ENCODE results near the gene DOCK8.

The DOCK8 gene

DNA sequence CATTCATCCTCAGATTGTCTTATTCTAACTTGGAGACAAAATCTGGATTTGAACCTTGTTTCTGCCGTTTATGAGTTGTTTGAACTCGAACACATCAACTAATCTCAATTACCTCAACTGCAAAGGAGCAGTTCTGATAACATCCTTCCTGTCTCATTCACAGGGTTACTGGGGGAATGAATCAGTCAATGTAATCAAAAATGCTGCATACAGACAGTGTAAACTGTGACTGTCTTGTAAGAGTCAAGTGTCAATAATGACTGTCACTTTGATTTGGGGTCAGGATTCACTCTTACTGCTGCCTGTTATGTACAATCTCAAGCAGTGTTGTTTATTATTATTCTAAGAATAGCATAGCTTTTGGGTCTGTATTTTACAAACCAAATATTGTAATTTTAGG is 273.8 kb downstream of the DOCK8 start:
- DNase-seq (ENCODE audit: low read depth in 3 of 3, low spot score in 1 of 3) = no peak

DNA sequence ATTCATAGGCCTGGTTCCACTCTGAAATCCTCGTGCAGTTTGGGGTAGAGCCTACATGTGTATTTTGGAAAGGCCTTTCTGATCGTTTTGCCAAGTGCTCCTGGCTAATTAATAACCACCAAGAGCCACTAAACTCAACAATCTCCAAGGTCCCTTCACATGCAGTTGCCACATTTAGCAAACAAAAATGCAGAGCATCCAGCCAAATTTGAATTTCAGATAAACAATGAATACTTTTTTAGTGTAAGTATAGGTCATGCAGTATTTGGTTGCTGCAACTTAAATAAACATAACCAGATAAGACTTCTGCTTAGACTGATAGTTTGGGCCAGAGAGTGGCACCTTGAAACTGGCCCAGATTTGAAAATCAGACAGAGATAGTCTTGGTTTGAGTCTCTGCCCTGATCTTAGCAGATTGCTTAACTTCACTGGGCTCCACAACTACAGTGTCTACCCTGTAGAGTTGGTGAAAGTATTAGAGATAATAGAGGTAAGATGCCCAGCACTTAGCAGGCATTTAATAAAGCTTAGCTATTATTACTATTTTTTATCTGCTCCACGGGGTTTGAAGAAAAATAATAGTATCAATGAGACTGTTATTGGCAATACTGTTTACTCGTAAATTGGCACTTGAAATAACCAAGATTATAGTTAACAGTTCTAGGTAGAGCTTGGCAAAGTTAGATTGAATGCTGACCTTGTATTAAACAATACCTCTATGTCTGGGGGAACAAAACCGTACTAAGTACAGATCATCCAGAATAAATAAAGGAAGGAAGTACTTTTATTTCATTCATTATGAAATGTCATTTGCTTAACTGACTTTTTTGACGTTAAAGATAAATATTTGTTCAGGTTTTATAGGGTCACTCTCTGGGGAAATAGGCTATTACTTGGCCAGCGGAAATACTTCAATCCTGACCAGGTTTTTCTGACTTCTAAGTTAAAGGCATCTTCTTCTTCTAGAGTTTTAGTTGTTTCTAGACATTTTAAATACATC is 274.8 kb downstream of the DOCK8 start:
- DNase-seq (ENCODE audit: low read depth in 3 of 3, low spot score in 1 of 3) = no peak

DNA sequence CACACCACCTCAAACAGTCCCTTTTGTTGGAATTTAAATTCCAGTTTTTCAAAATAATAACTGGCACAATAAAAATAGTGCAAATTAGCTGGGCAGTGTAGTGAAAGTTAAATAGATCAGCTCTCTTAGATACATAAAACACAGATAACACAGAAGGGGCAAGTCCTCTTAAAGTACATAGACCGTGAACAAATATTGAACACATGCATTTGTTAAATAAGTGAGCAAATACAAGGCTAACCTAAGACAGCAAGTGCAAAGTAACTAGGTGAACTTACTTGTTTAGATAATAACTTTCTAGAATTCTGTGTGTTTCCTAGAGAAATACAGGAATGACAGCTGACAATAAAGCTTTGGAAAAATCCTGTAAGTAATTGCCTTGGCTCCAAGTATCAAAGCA is 280.1 kb downstream of the DOCK8 start:
- DNase-seq (ENCODE audit: low read depth in 3 of 3, low spot score in 1 of 3) = no peak

DNA sequence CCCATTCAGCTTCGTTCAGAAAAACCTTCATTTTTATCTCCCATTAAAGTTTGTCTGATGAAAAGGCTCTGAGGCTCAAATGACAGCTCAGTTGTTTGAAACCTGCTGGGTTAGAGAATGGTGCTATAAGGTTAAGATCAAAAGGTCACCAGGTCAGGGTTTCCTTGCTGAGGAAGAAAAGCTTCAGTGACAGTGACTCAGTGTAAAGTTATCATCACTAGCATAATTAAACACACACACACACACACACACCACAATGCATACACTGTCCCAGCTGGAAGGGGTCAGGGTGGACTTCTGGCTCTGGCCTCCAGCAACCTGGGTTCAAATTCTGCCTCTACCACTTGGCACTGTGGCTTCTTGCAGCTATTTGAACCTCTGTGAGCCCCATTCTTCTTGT is 281.1 kb downstream of the DOCK8 start:
- DNase-seq (ENCODE audit: low read depth in 3 of 3, low spot score in 1 of 3) = no peak

DNA sequence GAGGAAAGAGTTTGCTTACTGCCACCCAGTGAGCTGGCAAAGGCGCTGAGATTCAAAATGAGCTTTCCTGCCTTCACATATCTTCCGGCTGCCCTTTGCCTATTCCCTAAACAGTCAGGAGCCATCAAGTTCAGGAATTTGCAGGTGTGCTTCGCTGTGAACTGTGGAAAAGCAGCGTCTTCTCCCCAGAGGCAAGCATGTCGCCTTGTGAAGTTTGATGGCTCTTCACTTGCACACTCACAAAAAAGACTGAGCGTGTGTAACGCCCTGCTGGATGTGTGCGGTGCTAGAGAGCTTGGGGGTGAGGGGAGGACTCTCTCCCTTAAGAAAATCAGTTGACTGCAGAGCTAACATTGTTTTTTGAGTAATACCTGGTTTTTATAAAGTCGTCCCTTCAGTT is 288.7 kb downstream of the DOCK8 start:
- no peak for DNase-seq (ENCODE audit: low read depth in 3 of 3, low spot score in 1 of 3)

- peak; percentile 38 to 58 (median 53) for DNase-seq (ENCODE audit: low read depth in 3 of 3, low spot score in 1 of 3)
Observed at GRCh38 chr9:503881-504852, 289.5 kb downstream of the DOCK8 start, which contains the start of gene KANK1. KANK1 (plus strand) TSS chr9:504695.

DNA sequence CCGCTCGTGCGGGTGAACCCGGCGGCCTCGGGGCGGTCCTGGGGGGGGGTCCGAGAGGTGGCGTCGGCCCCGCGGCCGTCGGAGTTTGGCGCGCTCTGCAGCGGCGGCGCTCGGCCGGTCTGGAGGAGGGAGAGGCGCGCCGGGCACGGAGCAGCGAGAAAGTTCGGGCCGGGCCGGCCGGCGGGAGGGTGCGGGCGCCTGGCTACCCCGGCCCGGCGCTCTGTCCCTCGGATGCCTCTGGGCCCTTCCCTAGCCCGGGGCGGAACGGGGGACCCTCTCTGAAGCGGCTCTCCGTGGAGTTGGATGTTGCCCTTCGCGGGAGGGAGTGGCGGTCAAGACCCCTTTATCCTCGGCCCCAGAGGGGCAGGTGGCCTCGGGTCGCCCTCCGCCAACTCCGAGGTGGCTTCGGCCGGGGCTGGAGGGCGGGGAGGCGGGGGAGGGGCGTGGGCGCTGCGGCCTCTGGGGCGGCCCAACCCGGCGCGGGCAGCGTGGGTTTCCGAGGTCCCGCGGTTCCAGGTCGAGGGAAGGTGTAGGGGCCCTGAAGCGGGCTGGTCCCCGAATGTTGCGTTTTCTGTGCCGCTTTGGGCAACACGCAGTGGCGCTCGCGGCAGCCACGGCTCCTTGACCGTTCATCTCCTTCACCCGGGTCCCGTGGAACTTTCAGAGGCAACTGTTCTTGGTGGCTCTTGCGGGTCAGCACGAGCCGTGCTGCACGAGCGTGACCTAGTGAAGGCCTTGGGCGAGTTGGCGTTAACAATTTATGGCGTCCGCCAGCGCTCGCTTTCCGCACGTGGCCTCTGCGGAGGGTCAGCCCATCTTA is 290.5 kb downstream of the DOCK8 start:
- DNase-seq (ENCODE audit: low read depth in 3 of 3, low spot score in 1 of 3) = no peak

GRCh38 chr9:505741-506059 is 291.0 kb downstream of the DOCK8 start:
- no peak for DNase-seq (ENCODE audit: low read depth in 3 of 3, low spot score in 1 of 3)

DNA sequence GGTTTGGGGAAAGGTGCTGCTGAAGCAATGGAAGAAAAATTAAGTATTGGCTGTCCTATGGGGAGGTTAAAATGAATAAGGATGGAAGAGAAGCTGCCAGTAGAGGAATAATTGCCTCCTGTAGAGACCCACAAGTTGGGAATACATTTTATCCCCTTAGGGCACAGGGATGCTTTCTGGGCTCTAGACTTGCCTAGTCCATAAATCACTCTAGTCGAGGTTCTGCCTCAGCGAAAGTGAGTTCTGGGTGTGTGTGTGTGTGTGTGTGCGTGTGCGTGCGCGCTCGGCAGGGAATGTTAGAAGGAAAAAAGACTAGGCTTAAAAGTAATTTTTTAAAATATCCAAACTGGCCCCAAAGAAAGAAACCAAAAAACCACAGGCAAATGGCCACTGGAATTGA is 291.6 kb downstream of the DOCK8 start:
- no peak for DNase-seq (ENCODE audit: low read depth in 3 of 3, low spot score in 1 of 3)

DNA sequence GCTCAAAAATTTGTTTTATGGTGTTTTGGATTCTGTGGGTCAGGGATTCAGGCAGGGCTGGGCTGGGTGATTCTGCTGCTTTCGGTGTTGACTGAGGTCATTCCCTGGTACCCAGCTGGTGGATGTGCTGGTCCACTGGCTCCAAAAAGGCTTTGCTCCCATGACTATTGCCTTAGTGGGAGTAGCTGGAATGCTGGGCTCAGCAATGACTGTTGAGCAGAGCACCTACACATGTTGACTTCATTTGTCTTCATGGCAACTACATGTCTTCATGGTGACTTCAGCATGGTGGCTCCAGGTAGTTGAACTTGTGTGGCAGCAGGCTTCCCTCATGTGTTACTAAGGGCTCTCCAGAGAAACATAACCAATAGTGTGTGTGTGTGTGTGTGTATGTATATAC is 297.2 kb downstream of the DOCK8 start:
- no peak for DNase-seq (ENCODE audit: low read depth in 3 of 3, low spot score in 1 of 3)

DNA sequence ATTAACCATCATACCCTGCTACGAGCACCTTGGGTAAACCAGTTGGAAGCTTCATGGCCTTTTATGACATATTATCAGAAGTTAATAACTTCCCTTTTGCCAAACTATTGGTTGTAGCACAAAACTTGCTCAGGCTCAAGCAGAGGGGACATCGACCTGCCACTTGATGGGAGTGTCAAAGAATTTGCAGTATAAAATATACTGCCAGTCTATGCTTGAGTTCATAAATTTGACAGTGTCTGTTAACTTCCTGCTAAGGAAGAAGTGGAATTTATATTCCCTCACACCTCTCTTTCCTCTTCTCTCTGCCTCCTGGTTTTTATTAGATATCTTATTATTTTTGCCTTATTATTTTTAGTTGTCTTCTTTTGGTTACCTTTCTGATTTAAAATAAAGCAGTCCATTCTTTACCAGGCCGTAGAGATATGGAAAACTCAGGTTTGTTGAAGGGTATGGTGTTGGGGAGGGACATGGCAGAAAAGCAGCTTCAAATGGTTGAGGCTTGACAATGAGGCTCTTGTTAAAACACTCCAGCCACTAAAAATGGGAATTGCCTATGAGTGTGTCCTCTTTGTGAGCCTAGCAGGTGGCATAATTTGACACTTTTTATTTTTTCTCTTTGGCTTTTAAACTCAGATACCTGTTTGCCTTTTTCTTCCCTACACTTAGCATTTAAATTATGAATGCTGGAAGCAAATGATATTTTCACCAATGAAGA is 298.0 kb downstream of the DOCK8 start:
- DNase-seq (ENCODE audit: low read depth in 3 of 3, low spot score in 1 of 3) = no peak

All from stimulated activated CD4-positive, alpha-beta T cell treated with anti-CD3 and anti-CD28 coated beads, TNF-alpha, amount 100 ng/mL, for 1 hour (primary cell).